Measurements from ENCODE around the gene CDH8.

The CDH8 gene

DNA sequence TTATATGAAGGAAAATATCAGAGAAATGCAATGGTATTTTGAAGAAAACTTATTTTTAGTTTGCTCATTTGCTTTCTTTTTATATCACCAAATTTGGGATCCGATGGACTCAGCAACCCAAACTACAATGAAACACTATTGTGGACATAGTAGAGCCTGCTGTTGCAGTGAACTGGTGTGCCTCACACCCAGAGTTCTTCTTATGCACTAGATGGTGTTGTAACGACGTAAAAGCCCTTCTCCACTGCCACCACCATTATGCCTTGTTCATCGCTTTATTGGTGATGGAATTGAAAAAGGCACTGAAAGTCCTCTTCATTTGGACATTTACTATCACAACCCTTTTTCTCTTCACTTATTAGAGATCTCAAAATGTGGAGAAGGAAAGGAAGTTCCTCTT lies 381.3 kb downstream of the CDH8 start:
- DNase-seq (ENCODE audit: low read depth in 1 of 2, low spot score in 1 of 2) = no peak

DNA sequence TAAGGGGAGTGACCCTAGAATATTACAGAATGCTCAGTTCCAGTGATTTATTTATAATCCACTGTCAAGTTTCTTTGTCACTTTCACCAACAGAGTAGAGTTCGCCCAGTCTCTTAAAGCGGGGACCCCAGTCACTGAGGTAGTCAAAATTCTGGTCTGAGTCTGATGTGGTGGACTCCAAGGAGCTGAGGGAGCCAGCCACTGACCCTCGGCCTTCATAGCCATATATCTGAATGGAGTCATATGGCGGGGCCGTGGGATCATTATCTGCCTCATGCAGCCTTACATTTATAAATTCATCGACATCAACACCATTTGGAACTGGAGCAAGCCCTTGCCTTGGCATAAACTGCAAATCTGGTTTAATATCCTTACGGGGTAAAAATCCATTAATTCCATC lies 382.7 kb downstream of the CDH8 start:
- no peak for DNase-seq (ENCODE audit: low read depth in 1 of 2, low spot score in 1 of 2)

DNA sequence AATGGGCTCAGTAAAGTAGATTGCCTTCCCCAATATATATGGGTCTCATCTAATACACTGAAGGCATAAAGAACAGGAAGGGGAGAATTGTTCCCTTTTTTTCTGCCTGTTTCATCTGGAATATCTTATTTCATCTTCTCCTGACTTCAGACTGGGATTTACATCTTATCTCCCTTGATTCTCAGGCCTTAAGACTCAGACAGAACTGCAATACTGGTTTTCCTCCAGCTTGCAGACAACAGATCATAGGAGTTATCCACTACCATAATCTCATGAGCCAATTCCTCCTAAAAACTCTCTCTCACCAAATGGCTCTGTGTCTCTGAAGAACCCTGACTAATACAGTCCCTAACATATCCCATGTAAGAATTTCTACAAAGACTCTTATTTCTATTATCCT lies 390.7 kb downstream of the CDH8 start:
- no peak for DNase-seq (ENCODE audit: low read depth in 1 of 2, low spot score in 1 of 2)

DNA sequence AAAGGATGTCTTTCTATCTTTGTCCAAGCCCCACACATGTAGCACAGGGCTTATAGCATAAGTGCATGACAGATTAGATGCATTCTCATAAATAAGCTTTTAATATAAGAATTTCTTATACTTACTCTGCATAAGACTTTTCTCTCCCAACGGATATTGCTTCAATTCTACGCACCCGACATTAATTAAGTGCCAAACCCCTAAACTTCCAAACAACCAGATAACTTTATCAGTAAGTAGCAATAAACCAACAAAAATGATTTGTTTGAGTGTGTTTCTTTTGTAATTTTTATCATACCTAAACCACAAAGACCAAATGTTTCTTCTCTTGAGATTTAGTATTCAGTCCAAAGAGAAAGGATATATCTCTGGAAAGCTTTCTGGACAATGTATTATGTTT lies 391.5 kb downstream of the CDH8 start:
- no peak for DNase-seq (ENCODE audit: low read depth in 1 of 2, low spot score in 1 of 2)

DNA sequence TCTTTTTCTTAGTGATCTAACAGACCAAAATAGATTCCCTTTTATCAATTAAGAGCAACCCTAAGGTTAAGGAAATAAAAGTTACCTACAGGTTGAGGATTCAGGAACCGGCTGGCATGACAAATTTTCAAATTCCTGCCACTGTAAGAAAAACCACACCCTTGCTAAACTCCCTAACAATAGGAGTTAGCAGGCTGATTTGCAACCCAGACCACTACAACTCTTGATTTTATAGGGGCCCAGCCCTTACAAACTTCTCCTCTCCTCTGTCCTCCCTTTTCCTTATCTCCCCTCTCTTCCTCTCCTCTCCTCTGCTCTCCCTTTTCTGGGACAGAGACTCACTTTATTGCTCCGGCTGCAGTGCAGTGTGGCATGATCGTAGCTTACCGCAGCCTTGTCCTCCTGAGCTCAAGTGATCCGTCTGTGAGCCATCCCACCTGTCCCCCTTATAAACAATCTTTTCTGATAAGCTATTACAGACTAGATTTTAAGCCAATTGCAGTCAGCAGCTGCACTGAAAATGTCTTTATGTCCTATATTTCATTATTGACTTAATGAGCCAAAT lies 418.9 kb downstream of the CDH8 start:
- DNase-seq (ENCODE audit: low read depth in 1 of 2, low spot score in 1 of 2) = no peak

DNA sequence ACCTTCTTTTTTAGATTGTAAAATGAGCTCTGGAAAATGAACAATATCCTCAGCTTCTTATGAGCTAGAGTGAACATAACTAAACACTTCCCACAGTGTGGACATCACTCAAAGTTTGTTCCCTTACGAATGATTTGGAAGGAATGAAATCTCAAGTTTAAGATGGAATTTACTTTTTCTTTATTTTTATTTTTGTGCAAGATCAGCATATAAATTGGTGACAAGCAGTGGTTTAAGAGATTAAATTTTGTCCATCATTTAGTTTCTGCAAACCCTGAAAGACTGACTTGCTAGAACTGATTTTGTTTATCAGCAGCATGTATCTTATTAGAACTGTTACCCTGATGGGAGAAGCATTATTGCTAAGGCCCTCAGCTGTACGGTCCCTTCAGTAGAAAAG lies 420.1 kb downstream of the CDH8 start:
- DNase-seq (ENCODE audit: low read depth in 1 of 2, low spot score in 1 of 2) = no peak

DNA sequence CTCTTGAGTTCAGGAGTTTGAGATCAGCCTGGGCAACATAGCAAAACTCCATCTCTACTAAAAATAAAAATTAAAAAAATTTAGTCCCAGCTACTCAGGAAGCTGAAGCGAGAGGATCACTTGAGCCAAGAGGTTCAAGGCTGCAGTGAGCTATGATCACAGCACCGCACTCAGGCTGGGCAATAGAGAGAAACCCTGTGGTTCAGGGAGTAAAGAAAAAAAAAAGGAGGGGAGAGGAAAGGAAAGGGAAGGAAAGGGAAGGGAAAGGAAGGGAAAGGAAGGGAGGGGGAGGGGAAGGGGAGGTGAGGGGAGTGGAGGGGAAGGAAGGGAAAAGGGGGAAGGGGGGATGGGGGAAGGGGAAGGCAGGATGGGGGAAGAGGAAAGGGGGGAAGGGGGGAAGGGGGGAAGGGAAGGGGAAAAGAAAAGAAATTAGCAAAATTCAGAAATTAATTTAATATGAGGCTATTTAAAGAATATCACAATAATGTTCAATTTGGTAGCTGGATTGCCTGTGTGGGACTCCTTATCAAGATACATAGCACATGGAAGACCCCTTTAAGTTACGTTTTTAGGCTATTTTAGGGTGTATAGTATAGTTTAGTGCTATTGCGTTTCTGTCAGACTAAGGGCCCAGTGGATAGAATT lies 424.3 kb downstream of the CDH8 start:
- no peak for DNase-seq (ENCODE audit: low read depth in 1 of 2, low spot score in 1 of 2)

DNA sequence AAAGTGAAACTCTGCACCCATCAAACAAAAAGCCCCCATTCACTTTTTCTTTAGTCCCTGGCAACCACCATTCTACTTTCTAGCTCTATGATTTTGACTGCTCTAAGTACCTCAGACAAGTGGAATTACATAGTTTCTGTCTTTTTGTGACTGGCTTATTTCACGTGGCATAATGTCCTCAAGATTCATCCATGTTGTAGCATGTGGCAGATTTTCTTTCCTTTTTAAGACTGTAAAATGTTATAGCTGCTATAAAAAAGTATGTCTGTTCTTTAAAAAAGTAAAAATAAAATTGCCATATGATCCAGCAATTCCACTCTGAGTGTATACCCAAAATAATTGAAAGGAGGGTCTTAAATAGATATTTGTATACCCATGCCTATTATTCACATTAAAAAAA lies 429.7 kb downstream of the CDH8 start:
- no peak for DNase-seq (ENCODE audit: low read depth in 1 of 2, low spot score in 1 of 2)
